Activated CD4-positive, alpha-beta T cell treated with anti-CD3 and anti-CD28 coated beads for 1 hour (primary cell): ENCODE measurements around the gene PLEKHA4.
A peak's percentile ranks its signal among the peaks of the same experiment; 100 is the strongest.
"Not testable (repeated sequence)": the region's sequence is repeated elsewhere in the genome, so short reads cannot be mapped to it uniquely, and the experiment has no call there.

Experiments
- DNase-seq: peaks from one replicate; pipeline ENCODE4 v3.0.0-alpha.2; 2020

PLEKHA4 gene

DNA sequence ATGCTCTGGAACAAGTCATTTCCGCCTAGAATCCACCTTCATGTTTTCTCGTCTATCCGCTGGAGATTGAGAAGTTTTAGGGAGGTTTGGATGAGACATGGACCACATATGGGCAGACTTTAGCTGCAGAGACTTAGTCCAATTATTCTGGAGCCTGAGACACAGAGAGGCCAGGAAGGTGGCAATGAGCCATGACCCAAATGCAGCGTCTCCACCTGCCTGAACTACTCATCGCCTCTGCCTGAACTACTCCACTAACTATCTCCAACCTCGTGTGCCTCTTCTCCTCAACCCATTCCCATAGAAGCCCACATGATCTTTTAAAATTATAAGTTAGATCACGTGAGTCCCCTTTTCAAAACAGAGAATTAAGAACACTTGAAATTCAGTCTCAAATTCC is 5.6 kb downstream of the PLEKHA4 start:
- DNase-seq: no peak

- DNase-seq: no peak
These were observed 7.1 kb downstream of the PLEKHA4 start for GRCh38 chr19:48861313-48861712.

DNA sequence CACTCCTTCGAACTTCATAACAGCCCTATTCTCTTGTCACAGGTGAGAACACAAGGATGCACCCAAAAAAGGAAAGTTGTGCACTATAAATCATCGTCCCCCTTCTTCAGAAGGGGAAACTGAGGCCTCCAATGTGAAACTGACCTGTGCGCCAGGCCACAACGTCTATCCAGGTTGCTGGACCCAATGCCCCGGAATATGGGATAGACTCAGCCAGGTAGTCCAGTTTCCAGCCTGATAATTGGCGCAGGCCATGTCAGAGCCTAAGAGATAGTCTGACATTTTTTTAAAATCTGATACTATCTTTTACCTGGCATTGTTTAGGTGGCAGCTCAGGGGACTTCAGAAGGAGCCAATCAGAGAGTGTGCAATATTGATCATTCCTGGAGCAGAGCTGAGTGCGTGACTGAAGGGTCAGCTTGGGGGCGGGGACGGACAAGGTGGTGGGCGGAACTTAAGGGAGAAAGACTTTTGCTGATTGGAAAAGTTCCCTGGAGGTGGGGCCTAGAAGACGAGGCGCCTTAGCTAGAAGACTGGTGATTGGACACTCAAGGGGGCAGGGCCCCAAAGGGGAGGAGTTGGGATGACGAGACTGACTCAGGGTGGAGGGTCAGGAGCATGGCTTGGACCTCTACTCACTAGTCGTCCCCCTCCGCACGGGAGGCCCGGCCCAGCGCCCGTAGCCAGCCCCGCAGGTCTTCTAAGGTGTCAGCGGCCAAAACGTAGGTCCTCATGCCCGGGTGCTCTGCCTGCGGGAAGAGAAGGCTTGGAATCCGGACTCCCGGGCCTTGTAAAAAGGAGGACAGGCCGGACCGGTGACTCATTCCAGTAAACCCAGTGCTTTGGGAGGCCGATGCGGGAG is 8.5 kb downstream of the PLEKHA4 start:
- DNase-seq: no peak

GRCh38 chr19:48858984-48859710 is 9.3 kb downstream of the PLEKHA4 start:
- peak; percentile 73 for DNase-seq

GRCh38 chr19:48856921-48857320 is 11.5 kb downstream of the PLEKHA4 start:
- no peak for DNase-seq

DNA sequence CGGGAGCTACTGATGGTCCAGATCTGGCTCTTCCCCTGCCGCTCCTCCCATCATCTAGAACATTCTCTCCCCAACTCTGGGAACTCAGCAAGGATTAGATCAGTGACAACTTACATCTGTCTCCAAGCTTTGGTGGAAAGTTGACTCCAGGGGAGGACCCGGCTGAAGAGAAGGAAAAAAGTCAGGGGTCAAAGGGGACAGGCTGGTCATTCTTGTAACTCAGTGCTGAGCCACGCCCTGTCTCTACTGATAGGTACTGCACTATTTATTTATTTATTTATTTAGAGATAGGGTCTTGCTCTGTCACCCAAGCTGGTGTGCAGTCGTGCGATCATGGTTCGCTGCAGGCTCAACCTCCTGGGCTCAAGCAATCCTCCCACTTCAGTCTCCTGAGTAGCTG is 14.3 kb downstream of the PLEKHA4 start:
- no peak for DNase-seq

DNA sequence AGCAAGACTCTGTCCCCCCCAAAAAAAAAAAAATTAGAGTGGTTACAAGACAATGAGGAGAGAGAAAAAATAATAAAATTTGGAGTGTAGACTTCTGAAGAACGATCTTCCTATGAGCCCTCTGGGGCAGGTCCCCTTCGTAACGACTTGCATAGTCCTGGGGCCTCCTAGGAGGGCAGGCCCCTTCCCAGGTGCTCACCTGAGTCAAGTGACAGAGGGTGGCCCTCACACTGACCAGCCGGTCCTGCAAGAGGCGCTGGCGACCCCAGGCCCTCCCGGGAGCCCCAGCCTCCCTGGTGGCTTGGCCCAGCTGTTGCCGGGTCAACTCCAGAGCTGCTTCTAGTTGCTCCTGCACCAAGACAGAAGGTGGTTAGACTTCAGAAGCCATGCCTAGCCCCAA is 14.9 kb downstream of the PLEKHA4 start:
- DNase-seq: no peak

- no peak for DNase-seq
These were observed 16.1 kb downstream of the PLEKHA4 start for GRCh38 chr19:48852292-48852691.

GRCh38 chr19:48846659-48847058 is 21.8 kb downstream of the PLEKHA4 start:
- DNase-seq: not testable (repeated sequence)

DNA sequence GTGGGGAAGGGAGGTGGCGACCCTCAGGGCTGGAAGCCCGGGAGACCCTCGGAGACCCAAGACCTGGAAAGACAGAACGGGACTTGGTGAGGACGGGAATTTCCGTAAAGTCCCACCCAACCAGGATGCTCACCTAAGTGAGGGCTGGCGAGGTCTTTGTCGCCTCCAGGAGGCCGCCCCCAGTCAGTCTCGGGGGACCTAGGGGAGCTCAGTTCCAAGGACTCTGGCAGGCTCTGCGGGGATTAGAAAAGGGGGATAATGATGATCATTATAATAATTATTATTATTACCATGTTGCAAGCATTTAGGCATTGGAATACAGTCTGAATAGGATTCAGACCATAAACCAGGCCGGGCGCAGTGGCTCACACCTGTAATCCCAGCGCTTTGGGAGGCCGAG is 23.0 kb downstream of the PLEKHA4 start:
- no peak for DNase-seq

DNA sequence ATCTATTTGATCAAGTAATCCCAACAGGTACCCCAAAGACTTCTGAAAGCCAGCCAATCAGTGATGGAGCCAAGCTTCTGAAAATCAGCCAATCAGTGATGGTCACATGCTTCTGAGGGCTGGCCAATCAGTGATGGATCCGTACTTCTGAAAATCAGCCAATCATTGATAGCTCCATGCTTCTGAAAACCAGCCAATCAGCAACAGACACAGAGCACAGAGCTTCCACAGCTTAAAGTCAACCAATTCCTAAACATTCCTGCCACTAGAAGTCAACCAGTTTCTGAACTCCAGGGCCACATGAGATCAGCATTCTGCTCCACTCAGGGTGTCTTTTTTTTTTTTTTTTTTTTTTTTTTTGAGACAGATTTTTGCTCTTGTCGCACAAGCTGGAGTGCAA is 23.9 kb downstream of the PLEKHA4 start:
- no peak for DNase-seq

- peak; percentile 11 for DNase-seq
These were observed 25.6 kb downstream of the PLEKHA4 start for GRCh38 chr19:48842789-48843162.

DNA sequence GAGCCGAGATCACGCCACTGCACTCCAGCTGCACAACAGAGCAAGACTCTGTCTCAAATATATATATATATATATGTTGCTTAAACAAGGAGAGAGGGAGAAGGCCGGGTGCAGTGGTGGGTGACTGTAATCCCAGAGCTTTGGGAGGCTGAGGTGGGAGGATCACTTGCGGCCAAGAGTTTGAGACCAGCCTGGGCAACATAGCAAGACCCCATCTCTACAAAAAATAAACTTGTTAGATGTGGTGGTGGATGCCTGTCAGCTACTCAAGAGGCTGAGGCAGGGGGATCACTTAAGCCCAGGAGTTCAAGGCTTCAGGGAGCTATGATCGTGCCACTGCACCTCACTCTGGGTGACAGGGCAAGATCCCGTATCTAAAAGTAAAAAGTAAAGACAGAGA is 26.8 kb downstream of the PLEKHA4 start:
- no peak for DNase-seq

- DNase-seq: no peak
These were observed 27.4 kb downstream of the PLEKHA4 start for GRCh38 chr19:48841047-48841446.

DNA sequence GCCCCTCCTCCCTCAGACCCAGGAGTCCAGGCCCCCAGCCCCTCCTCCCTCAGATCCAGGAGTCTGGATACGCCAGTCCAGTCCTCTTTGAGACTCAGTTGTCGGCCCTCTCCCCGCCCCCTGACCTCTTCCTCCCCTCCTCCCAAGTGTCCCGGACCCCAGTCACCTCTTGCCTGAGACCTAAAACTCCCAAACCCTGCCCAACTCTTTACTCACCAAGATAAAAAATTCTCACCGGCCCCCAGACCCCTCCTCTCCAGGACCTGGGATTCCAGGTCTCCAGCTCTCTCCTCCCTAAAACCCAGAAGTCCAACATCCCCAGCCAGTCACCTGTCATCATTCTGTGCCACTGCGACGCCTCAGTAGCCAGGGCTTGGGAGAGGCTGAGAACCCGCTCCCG is 30.7 kb downstream of the PLEKHA4 start:
- no peak for DNase-seq

DNA sequence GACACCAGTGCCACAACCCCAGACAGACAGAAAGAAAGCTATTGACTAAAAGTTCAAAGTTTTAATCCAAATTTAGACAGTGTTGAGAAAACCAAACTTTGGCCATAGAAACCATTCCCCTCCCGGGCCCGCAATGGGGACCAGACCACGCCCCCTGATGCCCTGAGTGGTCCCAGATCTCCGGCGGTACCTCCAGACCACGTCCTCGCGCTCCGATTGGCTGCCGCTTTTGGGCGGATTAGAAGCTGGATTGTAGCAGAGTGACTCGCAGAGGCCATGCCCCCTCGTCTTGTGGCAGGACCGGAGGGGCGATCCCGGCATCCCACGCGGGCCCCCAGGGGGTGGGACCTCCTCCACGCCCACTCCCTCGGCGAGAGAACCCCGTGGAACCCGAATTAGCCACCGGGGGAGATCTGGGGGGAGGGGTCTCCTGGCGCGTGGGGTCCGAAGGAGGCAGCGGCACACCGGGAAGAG is 31.3 kb downstream of the PLEKHA4 start:
- peak; percentile 62 for DNase-seq

DNA sequence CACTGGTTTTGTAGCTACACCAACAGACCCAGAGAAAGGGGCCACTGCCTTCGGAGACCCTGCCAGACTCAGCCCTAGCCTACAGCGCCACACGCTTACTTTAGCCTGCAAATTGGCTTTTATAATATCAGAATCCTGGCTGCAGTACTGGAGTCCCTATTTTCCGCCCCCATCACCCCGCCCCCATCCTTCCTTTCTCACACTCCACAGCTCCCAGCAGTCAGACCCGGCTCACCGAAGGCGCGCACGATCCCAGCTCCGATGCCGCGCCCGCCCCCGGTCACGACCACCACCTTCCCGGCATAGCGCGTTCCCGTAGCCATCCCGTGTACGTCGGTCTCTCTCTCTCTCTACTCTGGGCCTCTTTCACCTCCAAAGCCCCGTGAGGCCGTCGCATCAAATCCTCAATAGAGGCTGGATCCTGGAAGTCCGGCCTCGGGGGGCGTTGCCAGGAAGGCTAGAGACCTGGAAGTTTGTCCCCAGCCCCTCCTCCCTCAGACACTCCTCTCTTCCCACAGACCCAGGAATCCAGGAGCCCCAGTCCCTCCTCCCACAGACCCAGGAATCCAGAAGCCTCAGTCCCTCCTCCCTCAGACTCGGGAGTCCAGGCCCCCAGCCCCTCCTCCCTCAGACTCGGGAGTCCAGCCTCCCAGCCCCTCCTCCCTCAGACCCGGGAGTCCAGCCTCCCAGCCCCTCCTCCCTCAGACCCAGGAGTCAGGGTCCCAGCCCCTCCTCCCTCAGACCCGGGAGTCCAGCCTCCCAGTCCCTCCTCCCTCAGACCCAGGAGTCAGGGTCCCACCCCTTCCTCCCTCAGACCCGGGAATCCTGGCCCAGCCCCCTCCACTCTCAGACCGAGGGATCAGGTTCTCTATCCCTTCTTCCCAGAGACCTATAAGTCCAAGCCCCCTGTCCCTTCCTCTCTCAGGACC is 32.1 kb downstream of the PLEKHA4 start, which contains the start of gene HSD17B14:
TSS of gene HSD17B14 (minus strand) at position 403 of the 929 bp plus-strand sequence. CDS start at position 323, 80 bp downstream.
- no peak for DNase-seq

DNA sequence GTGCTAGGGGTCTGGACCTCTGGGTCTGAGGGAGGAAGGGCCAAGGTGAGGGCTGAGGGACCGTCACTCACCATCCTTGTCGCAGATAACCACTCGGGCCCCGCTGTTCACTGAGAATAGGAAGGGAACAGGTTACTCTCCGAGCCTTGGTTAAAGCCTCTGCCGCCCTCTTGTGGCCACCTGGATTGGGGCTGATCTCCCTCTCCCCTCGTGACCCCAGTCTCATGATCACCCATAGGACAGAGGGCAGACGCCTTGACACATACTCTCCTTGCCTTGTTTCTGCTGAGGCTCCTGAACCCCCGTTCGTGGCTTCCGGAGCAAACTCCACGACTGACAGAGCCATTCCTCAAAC is 32.7 kb downstream of the PLEKHA4 start:
- peak; percentile 87 for DNase-seq

DNA sequence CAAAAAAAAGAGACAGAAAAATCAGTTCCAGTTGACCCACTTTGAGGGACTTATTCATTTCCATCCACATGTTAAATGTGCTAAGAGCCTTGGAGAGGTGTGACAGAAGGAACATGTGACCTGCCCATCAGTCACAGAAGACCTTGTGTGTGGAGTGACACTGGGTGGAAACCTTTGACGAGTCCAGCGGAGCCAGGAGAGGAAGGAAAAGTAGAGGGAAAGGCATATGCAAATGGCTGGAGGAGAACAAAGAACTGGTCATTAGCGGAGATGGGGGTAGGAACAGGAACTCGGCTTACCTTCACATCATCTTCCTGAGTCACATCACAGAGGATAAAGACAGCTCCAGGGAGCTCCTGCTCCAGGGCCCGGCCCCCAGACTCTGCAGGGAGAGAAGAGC is 34.4 kb downstream of the PLEKHA4 start:
- DNase-seq: no peak

GRCh38 chr19:48833049-48833448 is 35.4 kb downstream of the PLEKHA4 start:
- DNase-seq: no peak

DNA sequence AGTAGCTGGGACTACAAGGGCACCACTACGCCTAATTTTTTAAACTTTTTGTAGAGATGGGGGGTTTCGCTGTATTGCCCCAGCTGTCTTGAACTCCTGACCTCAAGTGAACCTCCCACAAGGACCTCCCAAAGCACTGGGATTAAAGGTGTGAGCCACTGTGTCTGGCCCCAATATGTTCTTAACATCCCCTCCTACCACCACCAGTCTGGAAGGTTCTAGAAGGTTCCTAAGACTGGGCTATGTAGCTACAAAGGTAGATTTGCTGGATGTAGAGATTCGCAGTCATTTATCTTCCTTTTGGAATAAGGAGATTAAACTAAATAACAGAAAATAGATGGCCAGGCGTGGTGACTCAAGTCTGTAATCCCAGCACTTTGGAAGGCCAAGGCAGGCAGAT is 37.5 kb downstream of the PLEKHA4 start:
- no peak for DNase-seq

- DNase-seq: no peak
These were observed 38.3 kb downstream of the PLEKHA4 start for GRCh38 chr19:48830088-48830487.

DNA sequence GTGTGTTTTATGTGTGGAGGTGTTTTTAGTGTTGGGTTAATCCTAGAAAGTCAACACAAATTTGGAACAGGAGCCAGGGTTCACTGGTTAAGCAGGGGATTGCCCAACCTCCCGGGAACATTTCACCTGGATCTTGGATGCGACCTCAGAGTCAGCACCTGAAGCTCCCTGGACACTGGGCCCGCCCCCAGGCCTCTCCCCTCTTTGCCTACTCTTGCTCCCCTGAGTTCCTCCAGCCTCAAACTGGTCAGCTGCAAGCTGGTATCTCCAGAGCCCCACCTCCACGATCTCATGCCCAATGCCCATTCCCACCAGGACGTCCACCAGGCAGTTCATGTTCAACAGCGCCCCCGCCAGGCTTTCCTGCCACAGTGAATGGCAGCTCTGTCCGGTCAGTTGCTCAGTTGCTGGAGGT is 41.8 kb downstream of the PLEKHA4 start:
- DNase-seq: no peak
